T-helper 1 cell (primary cell): Measurements from ENCODE around the gene GPX1.
"Not testable (repeated sequence)": the region's sequence is repeated elsewhere in the genome, so short reads cannot be mapped to it uniquely, and the experiment has no call there.

ENCODE experiments used
- DNase-seq, 5 donors: peaks; one replicate each; pipeline ENCODE4 v3.0.0-alpha.2; 2012 to 2020
- total RNA-seq, 4 donors: gene quantifications; one replicate each; lab custom pipeline; 2026; lab: John Stamatoyannopoulos, UW

Gene GPX1
- 0.80 to 3.9 (median 3.0) reads per million in 4 donors for total RNA-seq

DNA sequence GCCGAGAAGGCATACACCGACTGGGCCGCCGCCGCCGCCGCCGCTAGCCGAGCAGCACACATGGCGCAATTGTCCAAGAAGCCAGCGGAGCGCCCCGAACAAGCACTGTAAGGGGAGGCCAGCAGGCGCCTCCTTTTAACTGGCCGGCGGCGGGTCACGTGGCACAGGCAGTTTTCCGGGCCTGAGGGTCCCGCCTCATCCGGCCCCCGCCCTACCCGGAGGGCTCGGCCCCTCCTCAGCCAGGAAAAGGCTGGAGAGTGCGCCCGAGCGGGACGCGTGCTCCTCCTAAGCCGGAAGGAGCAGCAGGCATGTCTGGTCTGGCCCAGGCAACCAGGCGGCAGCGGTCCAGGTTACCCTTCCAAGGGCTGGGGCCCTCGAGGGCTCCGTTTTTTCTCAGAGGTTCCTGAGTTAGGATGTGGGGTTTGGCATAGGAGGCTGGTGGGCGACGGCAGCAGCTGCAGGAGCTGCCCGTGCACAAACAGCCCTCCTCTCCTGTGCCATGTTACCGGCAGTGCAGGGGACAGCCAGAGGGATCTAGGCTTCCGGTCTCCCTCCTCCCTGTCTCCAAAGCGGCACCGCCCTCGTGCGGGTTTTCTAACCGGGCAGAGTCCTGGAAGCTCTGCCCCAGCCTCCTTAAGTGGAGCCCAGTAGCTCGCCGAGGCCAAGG lies at the start of gene GPX1:
TSS of gene GPX1 (minus strand) at position 137 of the 667 bp plus-strand sequence. CDS start at position 62, 75 bp downstream.
- peak; percentile 56 to 79 (median 67) for DNase-seq

DNA sequence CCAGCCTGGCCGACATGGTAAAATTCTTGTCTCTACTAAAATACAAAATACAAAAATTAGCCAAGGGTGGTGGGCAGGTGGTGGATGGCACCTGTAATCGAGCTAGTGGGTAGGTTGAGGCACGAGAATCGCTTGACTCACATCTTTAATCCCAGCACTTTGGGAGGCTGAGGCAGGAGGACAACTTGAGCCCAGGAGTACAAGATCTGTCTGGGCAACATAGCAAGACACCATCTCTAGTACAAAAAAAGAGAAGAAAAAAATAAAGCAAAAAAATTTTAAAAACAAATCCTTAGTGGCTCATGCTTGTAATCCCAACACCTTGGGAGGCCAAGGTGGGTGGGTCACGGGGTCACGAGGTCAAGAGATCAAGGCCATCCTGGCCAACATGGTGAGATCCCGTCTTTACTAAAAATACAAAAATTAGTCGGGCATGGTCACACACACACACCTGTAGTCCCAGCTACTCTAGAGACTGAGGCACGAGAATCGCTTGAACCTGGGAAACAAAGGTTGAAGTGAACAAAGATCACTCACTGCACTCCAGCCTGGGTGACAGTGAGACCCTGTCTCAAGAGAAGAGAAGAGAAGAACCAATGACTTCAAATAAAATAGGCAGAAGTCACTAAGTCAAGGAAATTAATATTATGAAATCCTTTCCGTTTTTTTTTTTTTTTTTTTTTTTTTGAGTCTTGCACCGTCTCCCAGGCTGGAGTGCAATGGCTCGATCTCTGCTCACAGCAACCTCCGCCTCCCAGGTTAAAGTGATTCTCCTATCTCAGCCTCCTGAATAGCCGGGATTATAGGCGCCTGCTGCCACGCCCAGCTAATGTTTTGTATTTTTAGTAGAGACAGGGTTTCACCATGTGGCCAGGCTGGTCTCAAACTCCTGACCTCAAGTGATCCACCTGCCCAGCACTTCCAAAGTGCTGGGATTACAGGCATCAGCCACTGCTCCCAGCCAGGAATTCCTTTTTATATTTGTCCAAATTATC lies 48.7 kb upstream of the GPX1 start:
- no peak for DNase-seq

DNA sequence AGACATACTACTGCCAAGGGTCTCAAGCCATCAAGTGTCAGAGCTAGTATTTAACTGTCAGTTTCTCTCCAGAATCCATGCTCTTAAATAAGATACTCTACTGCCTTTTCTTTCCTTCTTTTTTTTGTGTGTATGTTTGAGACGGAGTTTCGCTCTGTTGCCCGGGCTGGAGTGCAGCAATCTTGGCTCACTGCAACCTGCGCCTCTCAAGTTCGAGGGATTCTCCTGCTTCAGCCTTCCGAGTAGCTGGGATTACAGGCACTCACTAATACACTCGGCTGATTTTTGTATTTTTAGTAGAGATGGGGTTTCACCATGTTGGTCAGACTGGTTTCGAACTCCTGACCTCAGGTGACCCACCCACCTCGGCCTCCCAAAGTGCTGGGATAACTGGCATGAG lies 47.4 kb upstream of the GPX1 start:
- not testable (repeated sequence) for DNase-seq

DNA sequence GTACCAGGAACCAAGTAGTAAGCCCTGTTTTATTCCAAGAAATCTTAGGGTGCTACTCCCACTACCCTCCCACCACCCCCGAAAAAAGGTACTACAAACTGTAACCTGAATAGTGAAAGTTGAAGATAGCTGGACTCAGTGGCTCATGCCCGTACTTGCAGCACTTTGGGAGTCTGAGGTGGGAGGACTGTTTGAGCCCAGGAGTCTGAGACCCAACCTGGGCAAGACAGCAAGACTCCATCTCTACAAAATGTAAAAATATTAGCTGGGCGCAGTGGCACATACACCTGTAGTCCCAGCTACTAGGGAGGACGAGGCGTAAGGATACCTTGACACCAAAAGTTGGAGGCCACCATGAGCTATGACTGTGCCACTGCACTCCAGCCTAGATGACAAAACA lies 45.7 kb upstream of the GPX1 start:
- DNase-seq = no peak

DNA sequence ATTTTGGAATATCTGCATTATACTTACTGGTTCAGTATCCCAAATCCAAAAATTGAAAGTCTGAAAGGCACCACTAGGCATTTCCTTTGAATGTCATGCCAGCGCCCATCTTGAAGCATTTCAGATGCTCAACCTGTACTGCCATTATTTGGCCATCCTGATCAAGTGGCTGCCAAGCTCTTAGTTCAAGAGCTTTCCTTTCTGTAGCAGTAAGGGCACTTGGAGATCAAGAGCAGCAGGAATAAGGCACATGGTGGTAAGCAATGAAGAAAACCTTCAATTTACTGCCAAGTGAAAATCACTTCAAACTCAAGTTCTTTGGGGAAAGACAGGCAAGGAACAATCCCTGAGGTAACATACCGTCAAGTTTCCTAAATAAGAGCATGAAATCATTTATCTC lies 43.6 kb upstream of the GPX1 start:
- no peak for DNase-seq

DNA sequence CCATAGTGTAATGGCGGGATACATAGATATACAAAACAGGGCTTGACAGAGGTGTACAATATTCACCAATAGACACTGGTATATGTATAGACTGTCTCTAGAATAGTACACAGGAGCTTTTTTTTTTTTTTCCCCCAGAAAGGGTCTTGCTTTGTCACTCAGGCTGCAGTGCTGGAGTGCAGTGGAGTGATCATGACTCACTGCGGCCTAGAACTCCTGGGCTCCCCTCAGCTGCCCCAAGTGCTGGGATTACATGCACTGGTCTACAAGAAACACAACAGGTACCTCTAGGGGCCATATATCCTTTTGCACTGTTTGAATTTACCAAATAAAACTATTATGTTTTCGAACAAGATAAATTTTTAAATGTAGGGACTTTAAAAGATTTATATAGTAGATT lies 41.3 kb upstream of the GPX1 start:
- no peak for DNase-seq

DNA sequence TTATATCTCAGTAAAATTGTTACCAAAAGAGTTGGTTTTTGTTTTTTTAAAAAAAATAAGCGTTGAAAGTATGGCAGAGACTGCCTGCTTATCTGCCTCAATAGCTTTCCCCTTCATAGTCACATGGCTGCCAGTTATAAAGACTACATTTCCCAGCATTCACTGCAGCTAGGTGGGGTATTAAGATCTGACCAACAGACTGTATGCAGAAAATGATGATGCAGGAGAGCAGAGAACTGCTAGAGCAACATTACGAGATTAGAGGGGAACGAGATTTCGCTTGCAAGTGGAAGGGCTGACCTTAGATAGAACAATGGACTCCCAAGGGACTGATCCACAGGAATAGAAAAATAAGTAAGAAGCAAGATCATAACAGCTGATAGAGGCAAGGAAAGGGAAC lies 39.3 kb upstream of the GPX1 start:
- DNase-seq = no peak

DNA sequence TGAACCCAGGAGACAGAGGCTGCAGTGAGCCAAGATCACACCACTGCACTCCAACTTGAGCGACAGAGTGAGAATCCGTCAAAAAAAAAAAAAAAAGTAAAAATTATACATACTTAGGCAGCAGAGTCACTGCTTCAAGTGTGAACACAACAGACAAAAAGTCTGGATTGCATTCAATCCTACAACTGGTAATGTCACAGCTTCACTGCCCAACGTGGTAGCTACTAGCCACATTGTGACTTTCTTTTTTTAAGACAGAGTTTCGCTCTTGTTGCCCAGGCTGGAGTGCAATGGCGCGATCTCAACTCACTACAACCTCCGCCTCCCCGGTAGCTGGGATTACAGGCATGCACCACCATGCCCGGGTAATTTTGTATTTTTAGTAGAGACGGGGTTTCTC lies 33.2 kb upstream of the GPX1 start:
- not testable (repeated sequence) for DNase-seq

DNA sequence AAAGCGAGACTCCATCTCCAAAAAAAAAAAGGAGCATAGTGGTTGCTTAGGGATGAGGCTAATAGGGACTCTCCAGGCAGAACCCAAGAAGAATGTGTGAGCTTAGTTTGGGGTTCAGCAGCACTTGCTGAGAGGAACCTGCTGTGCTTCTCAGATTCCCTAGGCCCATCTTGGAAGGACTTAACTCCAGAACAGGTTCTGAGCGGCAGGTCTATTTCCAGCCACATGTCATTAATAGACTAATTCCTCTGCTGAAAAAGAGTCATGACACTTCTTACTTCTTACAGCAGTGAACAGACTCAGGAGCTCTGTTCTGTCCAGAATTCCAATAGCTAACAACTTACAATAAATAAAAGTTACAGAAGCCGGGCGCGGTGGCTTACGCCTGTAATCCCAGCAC lies 31.1 kb upstream of the GPX1 start:
- no peak for DNase-seq

DNA sequence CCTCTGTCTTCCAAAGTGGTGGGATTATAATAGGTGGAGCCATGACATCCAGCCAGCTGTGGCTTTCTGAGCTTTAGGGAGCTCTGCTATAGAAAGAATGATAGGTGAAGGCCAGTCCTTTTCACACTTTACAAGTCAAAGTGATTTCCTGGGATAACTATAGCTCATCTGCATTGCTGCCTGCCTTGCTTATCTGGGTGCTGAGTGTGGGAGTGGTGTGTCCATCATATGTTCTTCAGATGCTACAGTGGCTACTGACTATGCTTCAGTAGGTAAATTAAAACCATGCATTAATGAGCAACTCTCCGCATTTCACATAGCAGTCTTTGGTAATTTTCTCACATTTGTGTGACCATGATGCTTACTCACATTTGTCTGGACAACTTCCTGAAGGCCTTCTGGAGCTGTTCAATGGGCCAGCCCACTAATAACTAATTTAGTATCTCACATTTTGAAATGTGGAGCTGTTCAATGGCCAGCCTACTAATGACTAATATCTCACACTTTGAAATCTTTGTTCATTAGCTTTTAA lies 30.2 kb upstream of the GPX1 start:
- no peak for DNase-seq

DNA sequence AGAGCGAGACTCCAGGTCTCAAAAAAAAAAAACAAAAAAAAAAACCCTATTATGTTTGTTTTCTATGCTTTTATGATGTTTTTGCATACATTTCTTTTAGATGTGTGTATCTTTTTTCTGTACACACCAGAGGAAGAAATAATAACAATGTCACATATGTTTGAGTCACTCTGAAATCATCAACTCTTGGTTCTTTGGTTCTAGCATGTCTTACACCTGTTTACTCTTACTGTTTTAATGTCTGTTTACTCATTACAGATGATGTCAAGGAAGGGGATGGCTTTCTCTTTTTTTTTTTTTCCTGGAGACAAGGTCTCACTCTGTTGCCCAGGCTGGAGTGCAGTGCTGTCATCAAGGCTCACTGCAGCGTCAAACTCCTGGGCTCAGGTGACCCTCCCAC lies 29.6 kb upstream of the GPX1 start:
- DNase-seq = no peak

DNA sequence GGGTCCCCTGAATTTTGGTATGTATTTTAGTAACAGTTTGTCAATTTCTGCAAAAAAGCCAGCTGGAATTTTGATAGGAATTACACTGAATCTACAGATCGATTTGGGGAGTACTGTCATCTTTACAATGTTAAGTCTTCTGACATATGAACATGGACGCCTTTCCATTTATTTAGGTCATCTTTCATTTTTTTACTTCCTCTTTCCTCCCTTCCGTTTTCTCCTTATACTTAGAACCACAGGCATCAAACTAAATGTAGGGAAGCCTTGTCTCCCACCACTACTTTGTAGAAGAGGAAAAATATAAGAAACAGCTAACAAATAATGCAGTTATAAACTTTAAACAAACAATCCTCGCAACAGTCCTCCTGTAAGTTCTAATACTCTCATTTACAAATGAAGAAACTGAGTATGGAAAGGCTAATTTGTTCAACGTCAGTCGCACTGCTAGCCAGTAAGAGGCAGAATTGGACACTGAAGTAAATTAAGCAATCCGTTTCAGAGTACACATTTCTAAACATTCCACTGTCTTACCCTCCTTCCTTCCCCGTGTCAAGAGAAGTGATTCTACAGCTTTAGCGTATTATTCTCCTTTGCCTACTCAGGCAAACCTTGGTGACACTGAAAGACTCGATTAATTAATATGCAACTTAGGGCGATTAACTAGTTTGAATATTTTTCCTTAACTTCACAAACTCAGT lies 28.1 kb upstream of the GPX1 start:
- DNase-seq = no peak

DNA sequence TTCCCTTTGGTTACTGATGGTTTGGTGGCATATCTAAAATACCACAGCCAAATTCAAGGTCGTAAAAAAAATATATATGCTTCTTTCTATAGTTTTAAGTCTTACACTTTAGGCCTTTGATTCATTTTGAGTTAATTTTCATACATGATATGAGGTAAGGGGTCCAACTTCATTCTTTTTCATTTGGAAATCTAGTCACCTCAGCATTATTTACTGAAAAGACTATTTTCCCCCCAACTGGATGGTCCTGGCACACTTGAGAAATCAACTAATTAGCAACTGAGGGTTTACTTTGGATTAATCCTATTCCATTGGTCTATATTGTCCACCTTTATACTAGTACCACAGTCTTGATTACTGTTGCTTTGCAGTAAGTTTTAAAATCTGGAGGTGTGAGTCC lies 27.5 kb upstream of the GPX1 start:
- DNase-seq = no peak

DNA sequence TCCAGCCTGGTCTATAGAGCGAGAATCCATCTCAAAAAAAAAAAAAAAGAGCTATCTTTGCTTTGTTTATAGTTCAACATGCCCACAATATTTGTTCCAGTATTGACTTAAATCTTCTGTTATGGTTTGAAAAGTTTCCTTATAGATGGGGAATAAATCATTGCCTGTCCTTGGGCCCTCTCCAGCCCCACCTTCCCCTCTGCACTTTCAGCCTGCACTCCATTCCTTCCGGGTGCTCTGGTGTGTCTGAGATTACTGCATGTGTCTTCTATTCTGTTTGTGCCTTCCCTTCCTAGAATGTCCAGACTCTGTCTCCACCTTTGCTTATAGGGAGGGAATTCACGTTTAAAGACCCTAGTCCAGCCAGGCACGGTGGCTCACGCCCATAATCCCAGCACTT lies 25.2 kb upstream of the GPX1 start:
- no peak for DNase-seq

DNA sequence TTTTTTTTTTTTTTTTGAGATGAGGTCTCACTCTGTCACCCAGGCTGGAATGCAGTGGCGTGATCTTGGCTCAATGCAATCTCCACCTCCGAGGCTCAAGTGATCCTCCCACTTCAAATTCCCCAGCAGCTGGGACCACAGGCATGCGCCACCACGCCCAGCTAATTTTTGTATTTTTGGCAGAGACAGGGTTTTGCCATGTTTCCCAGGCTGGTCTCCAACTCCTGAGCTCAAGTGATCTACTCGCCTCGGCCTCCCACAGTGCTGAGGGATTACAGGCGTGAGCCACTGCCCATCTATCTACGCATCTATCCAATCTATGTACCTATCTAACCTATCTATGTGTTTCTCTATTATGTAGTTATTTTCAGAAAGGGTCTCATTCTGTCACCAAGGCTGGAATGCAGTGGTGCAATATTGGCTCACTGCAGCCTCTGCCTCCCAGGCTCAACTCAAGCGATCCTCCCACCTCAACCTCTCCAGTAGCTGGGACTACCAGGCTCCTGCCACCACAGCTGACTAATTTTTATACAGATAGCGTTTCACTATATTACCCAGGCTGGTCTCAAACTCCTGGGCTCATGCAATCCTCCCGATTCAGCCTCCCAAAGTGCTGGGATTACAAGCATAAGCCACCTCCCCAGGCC lies 20.2 kb upstream of the GPX1 start:
- no peak for DNase-seq

DNA sequence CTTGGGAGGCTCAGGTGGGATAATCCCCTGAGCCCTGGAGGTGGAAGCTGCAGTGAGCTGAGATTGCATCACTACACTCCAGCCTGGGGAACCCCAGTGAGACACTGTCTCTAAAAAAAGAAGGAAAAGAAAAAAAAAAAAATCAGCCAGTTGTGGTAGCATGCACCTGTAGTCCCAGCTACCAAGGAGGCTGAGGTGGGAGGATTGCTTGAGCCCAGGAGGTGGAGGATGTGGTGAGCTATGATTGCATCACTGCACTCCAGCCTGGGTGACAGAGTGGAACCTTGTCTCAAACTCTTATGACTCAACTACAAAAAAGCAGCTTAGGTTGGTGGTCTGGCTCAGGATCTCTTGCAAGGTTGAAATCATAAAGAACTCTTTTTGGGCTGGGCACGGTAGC lies 19.3 kb upstream of the GPX1 start:
- DNase-seq = peak in 1 of 5 donors; percentile 77

DNA sequence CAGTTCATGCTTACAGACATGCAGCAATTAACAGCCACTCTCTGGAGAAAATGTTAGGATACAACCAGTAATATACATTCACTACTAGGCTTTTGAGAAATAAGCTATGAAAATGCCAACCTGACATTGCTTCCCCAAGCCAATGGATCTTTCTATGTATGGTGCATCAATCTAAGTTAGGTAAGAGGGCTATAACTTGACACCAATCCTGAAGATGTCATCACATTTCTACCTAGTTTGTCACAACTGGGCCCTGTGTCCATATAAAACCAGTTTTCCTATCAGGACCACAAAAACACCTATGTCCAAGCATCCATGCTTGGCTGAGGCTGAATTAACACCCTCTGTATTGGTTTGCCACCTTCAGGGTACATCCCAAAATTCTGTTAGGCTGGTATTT lies 13.8 kb upstream of the GPX1 start:
- DNase-seq = no peak

DNA sequence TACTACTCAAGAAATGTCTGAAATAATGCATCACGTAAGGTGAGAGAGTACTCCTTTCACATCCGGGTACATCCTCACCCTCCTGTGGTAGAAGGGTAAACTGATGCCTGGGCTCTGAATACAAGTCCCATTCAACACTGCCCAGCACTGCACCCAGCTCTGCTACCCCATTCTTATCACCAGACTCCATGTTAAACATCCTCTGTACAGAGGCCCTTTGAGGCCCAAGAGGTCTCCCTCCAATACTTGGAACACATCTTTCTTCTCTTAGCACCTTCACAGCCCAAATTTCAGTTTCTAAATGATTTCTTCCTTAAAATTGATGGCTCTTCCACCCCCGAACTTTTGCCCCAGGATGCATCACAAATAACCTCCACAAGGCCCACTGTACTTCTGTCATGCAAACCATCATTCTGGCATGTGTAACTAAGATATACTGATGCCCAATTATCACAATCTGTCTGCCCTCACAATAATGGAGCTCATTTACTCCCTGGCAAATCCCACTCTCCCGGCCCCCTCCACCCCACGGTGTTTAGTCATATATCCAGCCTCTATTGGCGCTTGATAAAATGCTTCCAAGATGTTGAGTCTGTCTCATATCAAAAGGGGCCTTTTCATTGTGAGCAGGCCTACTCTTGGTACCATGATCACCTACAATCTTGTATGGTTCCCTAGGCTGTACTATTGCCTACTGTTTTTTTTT lies 12.6 kb upstream of the GPX1 start:
- no peak for DNase-seq

DNA sequence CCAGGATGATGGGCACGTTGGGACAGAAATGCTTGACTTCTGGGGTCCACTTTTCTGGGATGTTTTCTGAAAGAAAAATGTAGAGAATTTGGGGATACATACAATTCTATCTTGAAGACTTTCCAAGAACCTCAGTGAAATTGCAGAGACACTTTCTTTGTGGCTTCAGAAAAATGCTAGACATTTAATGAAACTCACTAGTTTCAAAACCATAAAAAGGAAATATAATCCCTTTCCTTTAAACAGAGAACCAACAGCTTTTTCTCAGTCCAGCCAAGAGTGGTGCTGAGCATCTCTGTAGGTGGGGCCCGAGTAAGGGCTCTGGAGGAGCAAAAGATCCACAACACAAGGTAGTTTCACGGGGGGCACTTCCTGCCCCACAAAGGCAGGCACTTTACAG lies 4.4 kb upstream of the GPX1 start:
- DNase-seq = no peak

DNA sequence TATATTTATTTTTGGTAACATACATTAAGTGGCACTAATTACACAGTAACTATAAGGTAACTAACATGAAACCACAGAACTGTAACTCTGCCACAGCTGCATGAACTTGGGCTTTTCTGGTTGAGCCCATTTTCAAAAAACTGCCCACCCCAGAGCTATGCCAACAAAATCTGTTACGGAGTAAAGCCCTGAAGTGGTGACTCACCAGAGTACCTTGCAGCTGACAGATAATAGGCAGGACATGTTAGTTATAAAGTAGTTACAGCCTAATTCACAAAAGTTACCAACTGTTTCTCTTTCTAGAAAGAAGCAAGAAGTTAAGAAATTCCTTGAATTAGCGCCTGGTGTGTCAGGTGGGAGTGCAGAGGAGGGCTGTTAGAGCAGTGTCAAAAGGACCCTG lies 1.5 kb upstream of the GPX1 start:
- DNase-seq = no peak

DNA sequence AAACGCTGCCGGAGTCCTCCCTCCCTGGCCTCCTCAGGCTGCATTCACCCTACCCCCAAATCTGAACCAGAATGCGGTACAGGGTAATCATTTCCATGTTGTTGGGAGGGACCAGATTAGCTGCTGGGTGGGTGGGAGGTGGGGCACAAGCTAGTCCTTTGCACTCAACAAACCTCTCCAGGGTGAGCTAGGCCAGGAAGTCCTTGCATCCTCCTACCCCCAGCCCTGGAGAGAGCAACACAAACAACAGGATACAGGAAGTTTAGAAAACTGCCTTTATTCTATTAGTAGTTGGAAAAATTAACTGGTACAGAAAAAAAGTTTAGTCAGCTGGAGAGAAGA lies 702 bp upstream of the GPX1 start:
- DNase-seq = no peak
